Heart left ventricle (tissue), 13 donors: Measurements from ENCODE around the gene CREG1.

Experiments used
- CTCF ChIP-seq, 12 donors: fragments of 200-600 bp; sonication (generic) in 4 of 12; IDR thresholded peaks; one replicate each; pipeline versions ENCODE4 v1.5.0 to v1.8.0; 2018 to 2022; ENCODE audit warnings: antibody characterized with exemption in 12 of 12, mild to moderate bottlenecking in 5 of 12
- POLR2A ChIP-seq, 2 donors: fragments of 450-650 bp; IDR thresholded peaks; one replicate each; pipeline ENCODE4 v1.6.1; 2017; ENCODE audit warnings: antibody characterized with exemption in 2 of 2, mild to moderate bottlenecking in 2 of 2, moderate library complexity in 2 of 2
- donor health status: ischemic (EF 13 %, LVEDD 7.1; RV severe dilation, severe dysfunction).
- donor health status: DM: no; HTN: yes; CAD: no.
- donor health status: DM: no; HTN: no; CAD: no.
- donor health status: ischemic (EF 25% LVEDD 6.9; RV normal size, moderate dysfunction).
- donor health status: ischemic (EF 25% LVEDD 5.7; RV mildly dilated, moderate dysfunction).
- donor health status: ischemic (EF 35%, LVEDD 5.7; RV mildly dilated, moderate dysfunction).
- donor health status: nonischemic (EF 11% LVEDD 7.7; RV severe dilation, severe dysfunction).
- donor health status: DM: yes; HTN: yes; CAD: no.
- donor health status: PGD.
- donor health status: ischemic (EF 29% LVEDD 5.4; RV normal size, mild dysfunction).
- donor health status: nonischemic (EF 23%, LVEDD 6.1; RV moderate dilation, normal function).

- TF ChIP-seq CTCF (IDR thresholded peaks at IDR 0.05) (no peak), POLR2A (IDR thresholded peaks at IDR 0.05) (no peak)
These were observed 54.5 kb downstream of the CREG1 start for GRCh38 chr1:167499106-167499505.
